H9 (cell line): ENCODE results near the gene C4orf36. TPM values are rescaled to one million over a fixed set of nuclear protein-coding genes. Genes with fewer than 3 reads are reported as not detected.

Experiments
- DNase-seq: peaks from one replicate; pipeline ENCODE4 v3.0.0-alpha.2; 2017
- H2AFZ ChIP-seq: one replicate; pipeline ENCODE4 v1.6.1; 2013; ENCODE audit warnings: mild to moderate bottlenecking, low read length, control low read depth, moderate library complexity
- H2AK5ac ChIP-seq: 2 replicates; pipeline ENCODE4 v1.6.1; 2013; ENCODE audit warnings: low read length, control low read depth, mixed read lengths; ENCODE audit not compliant: insufficient read length
- H2BK120ac ChIP-seq: one replicate; pipeline ENCODE4 v1.6.1; 2013; ENCODE audit warnings: low read depth, mild to moderate bottlenecking, low read length, control low read depth, inconsistent platforms; ENCODE audit not compliant: poor library complexity, severe bottlenecking
- H2BK12ac ChIP-seq: 2 replicates; pipeline ENCODE4 v1.6.1; 2013; ENCODE audit warnings: low read length, control low read depth, mixed read lengths, low read depth; ENCODE audit not compliant: insufficient read length
- H2BK15ac ChIP-seq: 2 replicates; pipeline ENCODE4 v1.6.1; 2013; ENCODE audit warnings: low read depth, low read length, control low read depth
- H2BK20ac ChIP-seq: one replicate; pipeline ENCODE4 v1.6.1; 2013; ENCODE audit warnings: low read depth, mild to moderate bottlenecking, low read length, control low read depth, inconsistent platforms; ENCODE audit not compliant: poor library complexity, severe bottlenecking
- H2BK5ac ChIP-seq: 2 replicates; pipeline ENCODE4 v1.6.1; 2013; ENCODE audit warnings: low read length, control low read depth, mixed read lengths; ENCODE audit not compliant: insufficient read length
- H3K14ac ChIP-seq: 2 replicates; pipeline ENCODE4 v1.6.1; 2013; ENCODE audit warnings: low read length, control low read depth; ENCODE audit not compliant: insufficient read depth
- H3K18ac ChIP-seq: 2 replicates; pipeline ENCODE4 v1.6.1; 2013; ENCODE audit warnings: low read depth, mild to moderate bottlenecking, mixed read lengths, low read length, control low read depth; ENCODE audit not compliant: insufficient read length
- H3K23ac ChIP-seq: 2 replicates; pipeline ENCODE4 v1.6.1; 2013; ENCODE audit warnings: low read length, control low read depth, mixed read lengths, low read depth; ENCODE audit not compliant: insufficient read length
- H3K23me2 ChIP-seq: 2 replicates; pipeline ENCODE4 v1.6.1; 2013; ENCODE audit warnings: low read depth, mild to moderate bottlenecking, mixed read lengths, low read length, control low read depth; ENCODE audit not compliant: insufficient read length, poor library complexity, severe bottlenecking
- H3K27ac ChIP-seq: 2 replicates; pipeline ENCODE4 v1.5.1; 2013; ENCODE audit warnings: low read length, control low read depth, mixed read lengths, low read depth; ENCODE audit not compliant: insufficient read length
- H3K27me3 ChIP-seq: 2 replicates; pipeline ENCODE4 v1.6.1; 2013; ENCODE audit warnings: low read length, control low read depth, inconsistent platforms; ENCODE audit not compliant: insufficient read depth
- H3K4ac ChIP-seq: 2 replicates; pipeline ENCODE4 v1.6.1; 2013; ENCODE audit warnings: low read depth, mild to moderate bottlenecking, control low read depth, inconsistent platforms, low read length, moderate library complexity
- H3K4me1 ChIP-seq: 2 replicates; pipeline ENCODE4 v1.6.1; 2013; ENCODE audit warnings: low read length, control low read depth, inconsistent platforms; ENCODE audit not compliant: insufficient read depth
- H3K4me2 ChIP-seq: 2 replicates; pipeline ENCODE4 v1.6.1; 2013; ENCODE audit warnings: low read length, control low read depth, mixed read lengths; ENCODE audit not compliant: insufficient read length, insufficient read depth
- H3K56ac ChIP-seq: 2 replicates; pipeline ENCODE4 v1.6.1; 2013; ENCODE audit warnings: low read depth, mild to moderate bottlenecking, mixed read lengths, low read length, control low read depth; ENCODE audit not compliant: insufficient read length
- H3K79me1 ChIP-seq: 2 replicates; pipeline ENCODE4 v1.6.1; 2013; ENCODE audit warnings: low read depth, mild to moderate bottlenecking, moderate library complexity, low read length, control low read depth, inconsistent platforms; ENCODE audit not compliant: insufficient read depth, poor library complexity, severe bottlenecking
- H3K79me2 ChIP-seq: 2 replicates; pipeline ENCODE4 v1.6.1; 2013; ENCODE audit warnings: low read length, control low read depth, inconsistent platforms; ENCODE audit not compliant: insufficient read depth
- H3K9ac ChIP-seq: 2 replicates; pipeline ENCODE4 v1.6.1; 2013; ENCODE audit warnings: low read length, control low read depth, mixed read lengths; ENCODE audit not compliant: insufficient read length; ENCODE audit errors: extremely low read depth
- H3K9me3 ChIP-seq: one replicate; pipeline ENCODE4 v1.6.1; 2013; ENCODE audit warnings: low read depth, low read length, inconsistent platforms; ENCODE audit not compliant: control insufficient read depth
- H3T11ph ChIP-seq: one replicate; pipeline ENCODE4 v1.6.1; 2013; ENCODE audit warnings: mild to moderate bottlenecking, low read length, control low read depth, inconsistent platforms
- H4K20me1 ChIP-seq: one replicate; pipeline ENCODE4 v1.6.1; 2013; ENCODE audit not compliant: control insufficient read depth, insufficient read length, insufficient read depth
- H4K5ac ChIP-seq: 2 replicates; pipeline ENCODE4 v1.6.1; 2013; ENCODE audit warnings: low read depth, mild to moderate bottlenecking, mixed read lengths, low read length, control low read depth; ENCODE audit not compliant: insufficient read length
- H4K8ac ChIP-seq: replicated peaks from 2 replicates; pipeline ENCODE4 v1.6.1; 2013; ENCODE audit warnings: low read length, control low read depth, mixed read lengths, low read depth; ENCODE audit not compliant: insufficient read length
- H4K91ac ChIP-seq: 2 replicates; pipeline ENCODE4 v1.6.1; 2013; ENCODE audit warnings: low read depth, mild to moderate bottlenecking, moderate library complexity, mixed read lengths, low read length, control low read depth; ENCODE audit not compliant: insufficient read length
- H3K27ac Mint-ChIP-seq, 3 experiments: 2 replicates in 2 of 3; 3 replicates in 1 of 3; pipeline ENCODE4 v1.8.0; 2020 to 2021; ENCODE audit warnings: mixed read lengths in 3 of 3, mild to moderate bottlenecking in 1 of 3, moderate library complexity in 1 of 3
- H3K27me3 Mint-ChIP-seq: 2 replicates; pipeline ENCODE4 v1.8.0; 2021; ENCODE audit warnings: low read depth, mild to moderate bottlenecking, moderate library complexity, mixed read lengths
- H3K36me3 Mint-ChIP-seq, 3 experiments: 2 replicates in 2 of 3; 3 replicates in 1 of 3; pipeline ENCODE4 v1.8.0; 2020 to 2021; ENCODE audit warnings: low read depth in 3 of 3, mixed read lengths in 3 of 3; ENCODE audit not compliant: insufficient read depth in 1 of 3
- H3K4me1 Mint-ChIP-seq, 2 experiments: 2 replicates each; pipeline ENCODE4 v1.8.0; 2020; ENCODE audit warnings: mixed read lengths in 2 of 2
- H3K4me3 Mint-ChIP-seq, 2 experiments: 2 replicates in 1 of 2; 3 replicates in 1 of 2; pipeline ENCODE4 v1.8.0; 2020 to 2021; ENCODE audit warnings: mild to moderate bottlenecking in 2 of 2, mixed read lengths in 2 of 2, moderate library complexity in 1 of 2
- H3K9me3 Mint-ChIP-seq, 2 experiments: 2 replicates in 1 of 2; 3 replicates in 1 of 2; pipeline ENCODE4 v1.8.0; 2020; ENCODE audit warnings: mild to moderate bottlenecking in 2 of 2, mixed read lengths in 2 of 2, moderate library complexity in 1 of 2
- CTCF ChIP-seq: fragments of 200-600 bp; sonication (generic); conservative IDR thresholded peaks from 3 replicates; pipeline ENCODE4 v1.8.0; 2021; ENCODE audit warnings: antibody characterized with exemption, mild to moderate bottlenecking
- WGBS: extraction: QIAGEN DNeasy Blood & Tissue Kit; methylation state at CpG from one replicate; pipeline ENCODE4 v1.1.7; 2013; ENCODE audit warnings: missing lambda C conversion rate, low lambda C conversion rate, mixed read lengths; ENCODE audit not compliant: insufficient read length; ENCODE audit errors: extremely low coverage; 5-methylcytosine and 5-hydroxymethylcytosine counted together
- total RNA-seq: library from RNA; stranded (reverse); gene quantifications from 2 replicates; pipeline ENCODE4 v1.2.1, GENCODE V29; 2021

The C4orf36 gene
- total RNA-seq, 1 experiment from 2014 or later = 2.2 TPM

GRCh38 chr4:86845593-86845992, 46.6 kb downstream of the C4orf36 start:
- no peak for DNase-seq
- no peaks in the 10 kb centered on the region for H3K27me3 ChIP-seq
- no peak overlapping the region for H2BK20ac ChIP-seq
- Mint-ChIP-seq H3K36me3 (no peaks in the 10 kb centered on the region), H3K9me3 (no peaks in the 10 kb centered on the region), H3K4me1 (peaks cover 14% of the 10 kb centered on the region in 2 experiments), H3K27me3 (peaks cover 9% of the 10 kb centered on the region), H3K4me3 (no peak overlapping the region), H3K27ac (no peak overlapping the region)
- no peak overlapping the region for H2BK15ac ChIP-seq
- no peak overlapping the region for H3K9ac ChIP-seq
- no peak overlapping the region for H2AFZ ChIP-seq
- no peak overlapping the region for H3K14ac ChIP-seq
- no peak overlapping the region for H3K27ac ChIP-seq
- no peaks in the 10 kb centered on the region for H4K20me1 ChIP-seq
- no peak overlapping the region for H3K4ac ChIP-seq
- H2BK12ac ChIP-seq = no peak overlapping the region
- no peaks in the 10 kb centered on the region for H3K79me2 ChIP-seq
- no CpG with 5 or more reads among the region's 5 CpGs for WGBS
- TF ChIP-seq CTCF = no peak
- H3T11ph ChIP-seq = no peak overlapping the region
- H3K18ac ChIP-seq = no peak overlapping the region
- H3K4me1 ChIP-seq = no peaks in the 10 kb centered on the region; the same call in 1 of the 2 replicates
- H3K9me3 ChIP-seq = no peaks in the 10 kb centered on the region
- no peak overlapping the region for H4K8ac ChIP-seq
- H2BK5ac ChIP-seq = no peak overlapping the region
- H3K4me2 ChIP-seq = no peak overlapping the region
- no peak overlapping the region for H4K91ac ChIP-seq
- no peak overlapping the region for H3K56ac ChIP-seq
- no peak overlapping the region for H2BK120ac ChIP-seq
- H3K23ac ChIP-seq = no peak overlapping the region
- no peaks in the 10 kb centered on the region for H3K79me1 ChIP-seq
- no peak overlapping the region for H4K5ac ChIP-seq
- H3K23me2 ChIP-seq = no peaks in the 10 kb centered on the region
- H2AK5ac ChIP-seq = no peak overlapping the region
